Activated naive CD4-positive, alpha-beta T cell treated with Interleukin-2 at 50 U/mL for 16 hours (primary cell): ENCODE results near the gene MPEG1.

ENCODE experiments used
- DNase-seq: peaks from one replicate; pipeline ENCODE4 v3.0.0-alpha.2; 2020

MPEG1 gene, protein sequence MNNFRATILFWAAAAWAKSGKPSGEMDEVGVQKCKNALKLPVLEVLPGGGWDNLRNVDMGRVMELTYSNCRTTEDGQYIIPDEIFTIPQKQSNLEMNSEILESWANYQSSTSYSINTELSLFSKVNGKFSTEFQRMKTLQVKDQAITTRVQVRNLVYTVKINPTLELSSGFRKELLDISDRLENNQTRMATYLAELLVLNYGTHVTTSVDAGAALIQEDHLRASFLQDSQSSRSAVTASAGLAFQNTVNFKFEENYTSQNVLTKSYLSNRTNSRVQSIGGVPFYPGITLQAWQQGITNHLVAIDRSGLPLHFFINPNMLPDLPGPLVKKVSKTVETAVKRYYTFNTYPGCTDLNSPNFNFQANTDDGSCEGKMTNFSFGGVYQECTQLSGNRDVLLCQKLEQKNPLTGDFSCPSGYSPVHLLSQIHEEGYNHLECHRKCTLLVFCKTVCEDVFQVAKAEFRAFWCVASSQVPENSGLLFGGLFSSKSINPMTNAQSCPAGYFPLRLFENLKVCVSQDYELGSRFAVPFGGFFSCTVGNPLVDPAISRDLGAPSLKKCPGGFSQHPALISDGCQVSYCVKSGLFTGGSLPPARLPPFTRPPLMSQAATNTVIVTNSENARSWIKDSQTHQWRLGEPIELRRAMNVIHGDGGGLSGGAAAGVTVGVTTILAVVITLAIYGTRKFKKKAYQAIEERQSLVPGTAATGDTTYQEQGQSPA

GRCh38 chr11:59212744-59213631 is at the start of gene MPEG1:
Gene MPEG1 (minus strand): TSS chr11:59212927. CDS start chr11:59212865, 62 bp downstream.
- no peak for DNase-seq

- DNase-seq: no peak
Observed at GRCh38 chr11:59262177-59262818, 49.6 kb upstream of the MPEG1 start.

DNA sequence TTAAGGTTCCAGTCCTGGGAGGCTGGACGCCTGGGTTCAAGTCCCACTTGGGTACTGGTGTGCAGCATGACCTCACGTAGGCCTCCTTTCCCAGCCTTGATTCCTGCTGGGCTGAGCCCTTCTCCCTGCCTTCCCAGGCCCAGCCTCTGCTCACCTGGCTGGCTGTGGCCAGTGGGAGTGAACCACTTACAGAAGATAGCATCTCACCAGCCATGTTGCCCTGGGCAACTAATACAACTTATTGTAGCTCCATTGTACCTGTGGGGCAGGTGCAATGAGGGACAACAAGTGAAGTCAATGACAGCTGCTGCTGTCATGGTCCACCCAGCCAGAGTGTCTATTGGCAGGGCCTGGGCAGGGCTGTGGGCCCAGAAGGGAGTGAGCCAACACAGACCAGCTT is 48.4 kb upstream of the MPEG1 start:
- no peak for DNase-seq

DNA sequence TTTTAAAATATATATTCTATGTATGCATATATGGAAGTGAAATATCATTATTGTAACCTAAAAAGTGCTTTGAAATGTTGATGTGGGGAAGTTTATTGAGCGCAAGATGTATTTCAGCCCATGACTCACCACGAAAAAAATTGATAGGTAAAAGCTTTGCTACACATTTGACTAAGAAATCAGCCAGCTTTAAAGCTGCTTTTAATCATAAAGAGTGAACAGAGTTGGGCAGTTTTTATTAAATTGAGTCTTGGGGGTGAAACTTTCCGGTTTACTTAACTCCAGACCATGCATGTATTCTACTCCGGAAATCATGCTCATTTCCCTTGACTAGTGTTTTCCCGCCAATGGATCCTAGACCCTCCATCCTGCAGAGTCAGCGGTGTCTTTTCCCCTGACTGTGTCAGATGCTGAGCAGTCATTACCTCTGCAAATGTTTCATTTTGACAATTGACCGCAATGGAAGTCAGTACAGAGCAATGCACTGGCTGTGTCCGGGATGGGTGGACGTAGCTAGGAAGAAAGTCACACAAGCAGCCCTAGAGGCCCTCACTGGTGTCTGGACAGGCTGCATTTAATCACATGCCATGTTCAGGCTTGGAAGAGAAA is 47.2 kb upstream of the MPEG1 start:
- no peak for DNase-seq

- DNase-seq: no peak
Observed at GRCh38 chr11:59259047-59259446, 46.3 kb upstream of the MPEG1 start.

- no peak for DNase-seq
Observed at GRCh38 chr11:59255281-59255680, 42.6 kb upstream of the MPEG1 start.

DNA sequence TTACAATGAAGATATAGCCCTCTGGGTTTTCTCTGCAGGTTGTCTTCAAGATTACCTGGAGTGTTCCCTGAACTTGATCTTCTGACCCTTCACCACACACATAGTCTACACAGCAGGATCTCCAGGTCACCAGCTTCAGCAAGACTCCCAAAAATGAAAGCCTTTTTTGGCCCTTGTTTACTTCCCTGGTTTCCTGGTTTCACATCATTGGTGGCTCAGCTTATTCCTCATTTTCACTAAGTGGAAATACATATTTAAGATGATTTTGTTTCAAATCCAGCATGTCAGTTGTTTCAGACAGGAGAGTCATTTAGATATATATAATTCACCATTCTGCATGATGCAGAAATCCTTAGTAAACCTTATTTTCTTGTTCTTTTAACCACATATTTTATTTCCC is 41.6 kb upstream of the MPEG1 start:
- DNase-seq: no peak

GRCh38 chr11:59253001-59253400 is 40.3 kb upstream of the MPEG1 start:
- no peak for DNase-seq

DNA sequence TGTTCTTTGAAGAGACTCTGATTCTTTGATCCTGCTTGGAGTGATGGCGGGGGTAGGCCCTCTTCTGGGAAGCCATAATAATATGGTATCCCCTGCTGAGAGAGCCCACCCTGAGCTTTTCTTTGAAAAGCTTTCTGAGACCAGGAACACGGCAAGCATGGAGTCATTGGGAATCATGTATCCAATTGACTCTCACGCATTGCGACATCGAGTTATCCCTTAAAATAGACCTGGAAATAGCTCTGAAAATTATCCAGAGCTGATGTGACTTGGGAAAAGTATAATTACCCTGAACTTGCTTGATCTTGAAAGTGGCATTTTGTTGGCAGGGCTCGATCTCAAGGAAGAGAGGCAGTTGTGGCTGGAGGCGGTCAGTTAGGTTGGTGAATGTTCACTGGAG is 36.8 kb upstream of the MPEG1 start:
- DNase-seq: no peak

GRCh38 chr11:59247531-59248227 is 35.0 kb upstream of the MPEG1 start:
- no peak for DNase-seq

DNA sequence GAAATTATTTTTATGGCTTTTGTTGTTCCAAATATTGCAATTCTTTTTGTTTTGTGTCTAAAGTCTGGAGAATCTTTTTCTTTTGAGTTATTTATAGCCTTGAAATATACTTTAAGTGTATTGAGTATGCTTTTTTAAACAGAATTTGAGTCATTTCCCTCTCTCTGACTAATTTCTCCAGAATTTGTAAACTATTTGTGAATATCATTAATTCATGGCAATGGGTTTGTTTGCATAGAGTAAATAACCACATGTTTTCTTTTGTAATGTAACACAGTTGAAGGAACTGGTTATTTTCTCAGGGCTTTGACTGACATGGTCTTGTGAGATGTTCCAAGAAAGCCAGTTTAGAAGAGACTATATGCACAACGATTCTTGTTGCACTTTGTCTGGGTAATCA is 30.9 kb upstream of the MPEG1 start:
- DNase-seq: no peak

- DNase-seq: no peak
Observed at GRCh38 chr11:59240322-59240721, 27.6 kb upstream of the MPEG1 start.

- DNase-seq: no peak
Observed at GRCh38 chr11:59226396-59226795, 13.7 kb upstream of the MPEG1 start.

- no peak for DNase-seq
Observed at GRCh38 chr11:59225017-59225416, 12.3 kb upstream of the MPEG1 start.

- no peak for DNase-seq
Observed at GRCh38 chr11:59224351-59224928, 11.7 kb upstream of the MPEG1 start.

DNA sequence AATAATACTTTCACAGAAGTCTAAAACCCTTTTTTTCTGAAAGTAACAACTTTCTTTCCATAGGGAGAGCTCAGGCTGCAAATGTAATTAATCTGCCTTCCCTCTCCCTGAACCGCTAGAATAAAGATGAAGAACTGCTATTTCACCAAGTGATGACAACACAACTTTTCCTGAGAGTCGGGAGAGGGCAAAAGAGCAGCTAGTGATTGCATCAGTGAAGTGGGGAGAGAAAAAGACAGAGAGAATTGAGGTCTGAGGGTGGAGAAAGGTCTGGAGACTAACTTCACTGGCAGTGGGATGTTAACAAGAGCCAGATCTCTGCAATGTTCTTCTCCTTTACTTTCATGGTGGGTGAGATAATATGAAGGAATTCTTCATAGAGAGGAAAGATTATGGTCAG is 10.9 kb upstream of the MPEG1 start:
- no peak for DNase-seq

DNA sequence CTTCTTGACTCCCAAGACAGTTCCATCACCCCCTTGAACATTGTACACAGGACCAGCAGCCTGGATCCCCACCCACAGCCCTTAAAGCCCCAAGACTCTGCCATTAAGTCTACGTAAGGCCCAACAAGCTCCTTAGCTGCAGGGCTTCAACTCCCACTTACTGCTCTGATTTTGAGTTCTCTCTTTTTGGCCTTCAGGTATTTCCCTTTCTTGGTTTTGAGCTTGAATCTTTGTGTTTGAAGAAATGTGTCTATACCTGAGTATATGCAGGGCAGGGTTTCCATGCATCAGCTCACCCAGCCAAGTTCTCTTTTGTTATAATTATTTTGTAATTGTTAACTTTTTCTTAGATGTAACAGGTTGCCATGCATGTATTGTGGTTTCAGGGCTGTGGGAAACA is 10.4 kb upstream of the MPEG1 start:
- no peak for DNase-seq

DNA sequence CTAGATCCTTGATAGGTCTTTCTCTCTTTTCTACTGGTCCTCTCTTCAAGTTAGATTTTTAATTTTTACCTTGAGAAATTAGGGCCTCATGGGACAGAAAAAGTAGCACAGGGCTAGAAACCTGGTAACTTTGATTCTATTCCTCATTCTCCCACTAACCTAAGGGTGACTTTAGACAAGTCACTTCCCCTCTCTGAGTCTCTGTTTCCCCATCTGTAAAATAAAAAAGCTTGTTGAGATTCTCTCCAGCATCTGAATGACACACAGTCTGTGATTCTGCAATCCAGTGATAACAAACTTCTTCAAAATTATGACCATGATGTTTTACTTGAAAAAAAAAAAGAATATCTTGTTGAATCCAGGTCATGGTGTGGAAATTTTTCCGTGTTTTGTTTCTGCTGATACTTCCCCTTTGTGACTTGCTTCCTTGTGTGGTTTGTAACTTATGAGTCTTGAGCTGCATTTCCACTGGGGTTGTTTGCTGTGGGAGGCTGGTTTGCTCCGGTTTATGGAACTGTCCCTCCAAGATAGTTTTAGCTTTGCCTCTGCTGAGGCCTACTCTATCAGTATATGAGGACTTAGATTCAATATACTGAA is 9.8 kb upstream of the MPEG1 start:
- DNase-seq: no peak

DNA sequence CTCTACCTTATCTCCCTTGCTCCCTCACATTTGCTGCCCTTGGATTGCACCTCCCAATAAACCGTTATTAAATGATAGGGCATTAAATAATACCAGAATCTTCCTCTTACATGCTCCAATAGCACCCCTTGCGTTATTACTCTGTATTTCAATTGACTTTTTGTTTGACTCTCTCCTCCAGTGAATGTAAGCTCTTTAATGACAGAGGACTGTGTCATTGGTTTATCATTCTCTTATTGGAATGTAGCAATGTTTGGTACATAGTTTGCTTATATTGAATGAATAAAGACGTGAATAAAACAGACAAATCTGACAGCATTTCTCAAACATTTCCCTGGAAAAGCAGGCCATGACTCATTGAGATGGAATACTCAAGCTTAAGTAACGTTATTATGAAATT is 8.7 kb upstream of the MPEG1 start:
- no peak for DNase-seq

GRCh38 chr11:59219836-59220235 is 7.1 kb upstream of the MPEG1 start:
- DNase-seq: no peak

DNA sequence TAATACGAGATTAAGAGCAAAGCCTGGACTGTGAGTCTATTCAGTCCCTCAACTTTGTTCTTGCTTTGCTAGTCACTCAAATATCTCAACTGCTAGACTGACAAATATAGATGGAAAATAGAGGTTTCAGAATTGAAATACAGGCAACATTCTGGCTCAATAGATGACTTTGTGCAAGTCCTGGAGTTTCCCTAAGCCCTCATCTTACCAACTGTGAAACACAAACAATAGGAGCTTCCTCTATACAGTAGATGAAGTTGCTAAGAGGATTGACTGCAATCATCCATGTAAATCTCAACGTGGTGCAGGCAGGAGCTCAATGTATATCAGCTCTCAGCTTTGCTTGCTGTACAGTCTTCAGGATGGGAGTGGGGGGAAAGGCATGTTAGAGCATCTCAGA is 6.2 kb upstream of the MPEG1 start:
- no peak for DNase-seq
